HEK293T (cell line): ENCODE results near the gene PAPOLG.

Experiments used
- ARNT ChIP-seq: fragments of 450-650 bp; IDR thresholded peaks from 2 replicates; pipeline ENCODE4 v1.6.1; 2017; ENCODE audit warnings: mild to moderate bottlenecking
- BHLHE40 ChIP-seq: fragments of 450-650 bp; IDR thresholded peaks from 2 replicates; pipeline ENCODE4 v1.6.1; 2016; ENCODE audit warnings: mild to moderate bottlenecking, moderate library complexity, borderline replicate concordance
- CTBP1 ChIP-seq: fragments of 450-650 bp; IDR thresholded peaks from 2 replicates; pipeline ENCODE4 v1.6.1; 2016; ENCODE audit warnings: borderline replicate concordance
- ELF4 ChIP-seq: fragments of 450-650 bp; IDR thresholded peaks from 2 replicates; pipeline ENCODE4 v1.6.1; 2017; ENCODE audit warnings: antibody characterized with exemption
- FOXA1 ChIP-seq: fragments of 450-650 bp; IDR thresholded peaks from 2 replicates; pipeline ENCODE4 v1.6.1; 2016; ENCODE audit warnings: mild to moderate bottlenecking
- FOXM1 ChIP-seq: fragments of 450-650 bp; IDR thresholded peaks from 2 replicates; pipeline ENCODE4 v1.6.1; 2017; ENCODE audit warnings: mild to moderate bottlenecking, borderline replicate concordance
- HDGF ChIP-seq: fragments of 450-650 bp; IDR thresholded peaks from 2 replicates; pipeline ENCODE4 v1.6.1; 2017; ENCODE audit warnings: antibody characterized with exemption, borderline replicate concordance
- L3MBTL2 ChIP-seq: fragments of 450-650 bp; conservative IDR thresholded peaks from 2 replicates; pipeline ENCODE4 v1.6.1; 2016; ENCODE audit warnings: mild to moderate bottlenecking
- NFRKB ChIP-seq: fragments of 450-650 bp; IDR thresholded peaks from 2 replicates; pipeline ENCODE4 v1.6.1; 2016; ENCODE audit warnings: mild to moderate bottlenecking, moderate library complexity
- PKNOX1 ChIP-seq: fragments of 450-650 bp; IDR thresholded peaks from 2 replicates; pipeline ENCODE4 v1.6.1; 2016
- SP1 ChIP-seq: fragments of 450-650 bp; IDR thresholded peaks from 2 replicates; pipeline ENCODE4 v1.6.1; 2017
- SUZ12 ChIP-seq: fragments of 450-650 bp; IDR thresholded peaks from 2 replicates; pipeline ENCODE4 v1.6.1; 2016; ENCODE audit warnings: mild to moderate bottlenecking
- TARDBP ChIP-seq: fragments of 450-650 bp; IDR thresholded peaks from 2 replicates; pipeline ENCODE4 v1.6.1; 2016

- TF ChIP-seq ELF4 (no peak), SUZ12 (no peak), FOXM1 (no peak), PKNOX1 (no peak), FOXA1 (no peak), TARDBP (no peak), L3MBTL2 (no peak), SP1 (no peak), HDGF (no peak), ARNT (no peak), BHLHE40 (no peak), NFRKB (no peak), CTBP1 (no peak)
Observed at GRCh38 chr2:60839126-60839813, 83.2 kb downstream of the PAPOLG start.
